Prostate gland (tissue), 2 donors: ENCODE data around the gene SLIT2.

ENCODE experiments used
- CTCF ChIP-seq, 4 experiments: fragments of 200-600 bp in 2 of 4; fragments of 450-650 bp in 2 of 4; sonication (generic) in 2 of 4; IDR thresholded peaks; 1 replicate in 3 of 4; 2 replicates in 1 of 4; pipeline ENCODE4 v1.5.1; 2016 to 2019; ENCODE audit warnings: antibody characterized with exemption in 4 of 4, mild to moderate bottlenecking in 2 of 4, moderate library complexity in 2 of 4
- POLR2AphosphoS5 ChIP-seq: sonication (generic); formaldehyde crosslinking; IDR thresholded peaks from one replicate; pipeline ENCODE4 v1.6.1; 2017; ENCODE audit warnings: antibody characterized with exemption

- no peak for TF ChIP-seq CTCF (IDR thresholded peaks at IDR 0.05)
- no peak for TF ChIP-seq POLR2AphosphoS5
Measured at GRCh38 chr4:20264688-20265087, 13.0 kb downstream of the SLIT2 start.
